Measurements from ENCODE around the gene SERPINB5.

Gene SERPINB5

DNA sequence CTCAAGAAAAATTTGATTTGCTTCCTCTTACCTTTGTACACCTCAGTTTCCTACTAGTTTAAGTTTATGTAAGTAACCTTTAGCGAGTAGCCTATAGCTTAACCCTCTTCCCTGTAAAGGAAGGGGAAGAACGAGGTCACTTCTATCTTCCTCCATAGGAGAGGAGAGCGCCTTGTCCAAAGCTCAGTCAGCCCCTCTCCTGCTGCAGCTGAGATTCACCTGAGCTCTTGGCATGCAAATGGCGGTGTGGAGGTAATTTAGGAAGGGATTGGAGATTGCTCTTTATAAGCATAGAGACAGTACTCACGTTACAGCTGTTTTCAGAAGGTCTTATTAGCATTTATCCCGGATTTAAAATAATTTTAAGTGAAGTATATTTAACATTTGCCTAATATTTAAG, 37.6 kb downstream of the SERPINB5 start:
- no peak for TF ChIP-seq POLR2AphosphoS5 (IDR thresholded peaks at IDR 0.05; ENCODE audit: low read depth, low read length)
- TF ChIP-seq POLR2A (IDR thresholded peaks at IDR 0.05; ENCODE audit: low read depth, low read length): no peak
- no peak for TF ChIP-seq PAX5 (IDR thresholded peaks at IDR 0.05; ENCODE audit: insufficient read depth, low read length, severe bottlenecking)
- no peak for TF ChIP-seq SPI1 (IDR thresholded peaks at IDR 0.05; ENCODE audit: low read depth, low read length)
- TF ChIP-seq TAF1 (IDR thresholded peaks at IDR 0.05; ENCODE audit: low read depth, low read length): no peak
- no peak for TF ChIP-seq POU2F2 (IDR thresholded peaks at IDR 0.05; ENCODE audit: low read depth, low read length)
- FAIRE-seq (no peak), DNase-seq (ENCODE audit: insufficient read length, low spot score) (no peak)

DNA sequence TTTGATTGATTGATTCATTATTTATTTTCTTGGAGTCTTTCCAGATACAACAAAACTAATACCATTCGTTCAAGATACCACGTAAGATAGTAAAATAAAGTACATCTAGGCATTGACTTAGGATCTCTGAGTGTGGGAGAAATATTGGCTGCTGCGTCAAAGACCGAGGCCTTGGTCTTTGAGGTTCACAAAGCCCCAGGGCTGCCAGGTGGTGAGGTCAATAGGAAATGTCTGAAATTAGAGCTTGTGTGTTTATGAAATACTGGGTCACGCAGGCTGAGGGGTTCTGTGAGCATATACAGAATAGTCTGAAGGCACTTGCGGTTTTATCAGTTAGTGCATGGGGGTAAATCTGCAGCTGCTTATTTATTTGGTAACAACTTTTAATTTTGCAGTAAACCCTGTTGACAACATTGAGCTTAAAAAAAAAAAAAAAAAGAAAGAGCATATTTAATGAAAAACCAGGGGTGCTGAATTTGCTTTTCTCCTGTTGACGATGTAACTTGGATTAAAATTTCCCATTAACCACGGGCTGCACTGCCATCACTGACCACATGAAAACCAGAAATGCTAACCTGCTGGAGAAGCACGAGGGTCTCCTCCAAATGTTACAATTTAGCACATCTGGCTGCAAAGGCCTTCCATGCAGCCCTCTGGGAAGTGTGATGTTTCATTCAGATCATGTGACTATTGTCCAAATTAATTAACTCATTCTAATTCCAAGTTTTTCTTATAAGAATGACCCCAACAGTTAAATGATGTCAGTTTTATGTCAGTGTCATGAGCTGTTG, 38.3 kb downstream of the SERPINB5 start:
- FAIRE-seq: no peak
- no peak for TF ChIP-seq SPI1 (IDR thresholded peaks at IDR 0.05; ENCODE audit: low read depth, low read length)

DNA sequence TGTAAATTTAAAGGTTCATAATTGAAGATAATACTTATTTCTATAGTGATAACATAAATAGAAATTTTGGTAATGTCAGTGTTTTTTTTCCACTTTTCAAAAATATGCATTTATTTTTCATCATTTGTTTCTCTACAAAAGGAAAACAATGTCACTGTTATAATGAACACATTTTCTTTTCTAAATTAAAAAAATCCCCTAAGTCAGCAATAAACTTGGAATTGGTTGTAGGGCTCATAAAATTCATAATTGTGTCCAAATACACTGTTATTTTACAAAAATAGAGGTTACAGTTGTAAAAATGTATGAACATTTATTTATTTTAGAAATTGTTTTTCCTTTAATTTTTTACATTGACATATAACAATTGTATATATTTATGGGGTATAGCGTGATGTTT, 39.0 kb downstream of the SERPINB5 start:
- no peak for DNase-seq (ENCODE audit: insufficient read length, low spot score)
- TF ChIP-seq POU2F2 (IDR thresholded peaks at IDR 0.05; ENCODE audit: low read depth, low read length): no peak
- no peak for TF ChIP-seq POLR2AphosphoS5 (IDR thresholded peaks at IDR 0.05; ENCODE audit: low read depth, low read length)
- TF ChIP-seq PAX5 (IDR thresholded peaks at IDR 0.05; ENCODE audit: insufficient read depth, low read length, severe bottlenecking): no peak
- no peak for TF ChIP-seq SPI1 (IDR thresholded peaks at IDR 0.05; ENCODE audit: low read depth, low read length)
- TF ChIP-seq TAF1 (IDR thresholded peaks at IDR 0.05; ENCODE audit: low read depth, low read length): no peak
- TF ChIP-seq POLR2A (IDR thresholded peaks at IDR 0.05; ENCODE audit: low read depth, low read length): no peak
- FAIRE-seq: no peak

More for the DNA sequence above, 38.3 kb downstream of the SERPINB5 start:
- DNase-seq (ENCODE audit: insufficient read length, low spot score): no peak

DNA sequence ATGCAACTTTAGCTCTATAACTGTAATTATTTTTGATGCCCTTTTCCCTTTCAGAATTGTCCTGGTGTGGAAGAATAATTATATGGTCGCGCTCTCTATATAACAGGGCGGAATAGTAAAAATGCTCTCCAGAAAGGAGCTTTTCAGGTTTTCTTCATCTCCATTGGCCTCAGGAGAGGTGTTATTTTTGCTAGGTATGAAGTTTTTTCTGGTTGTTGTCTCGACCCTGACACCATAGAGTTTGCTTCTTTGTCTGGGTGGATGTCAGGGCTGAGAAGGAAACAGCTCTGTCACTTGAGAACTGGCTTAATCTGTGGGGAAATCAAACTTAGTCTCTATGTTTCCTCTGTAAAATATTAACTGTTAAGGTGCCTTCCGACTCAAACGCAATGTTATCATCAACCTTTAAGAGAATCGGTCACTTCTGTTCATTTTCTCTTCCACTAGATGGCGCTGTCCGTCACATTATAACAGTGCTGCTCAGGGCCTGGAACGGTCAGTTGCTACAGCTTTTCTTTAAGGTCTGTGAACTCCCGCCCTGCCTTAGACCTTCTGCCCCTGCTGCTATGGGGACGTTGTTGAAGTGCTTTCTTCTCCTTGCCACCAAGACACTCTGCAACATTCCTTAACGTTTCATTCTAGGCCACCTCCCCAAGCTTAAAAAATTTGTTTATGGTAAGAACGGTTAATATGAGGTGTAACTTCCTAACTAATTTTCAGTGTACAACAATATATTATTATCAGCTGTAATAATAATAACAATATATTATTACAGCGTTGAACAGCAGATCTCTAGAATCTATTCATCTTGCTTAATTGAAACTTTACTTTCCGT, 41.6 kb downstream of the SERPINB5 start:
- TF ChIP-seq POLR2AphosphoS5 (IDR thresholded peaks at IDR 0.05; ENCODE audit: low read depth, low read length) (no peak), TAF1 (IDR thresholded peaks at IDR 0.05; ENCODE audit: low read depth, low read length) (no peak), PAX5 (IDR thresholded peaks at IDR 0.05; ENCODE audit: insufficient read depth, low read length, severe bottlenecking) (no peak), POLR2A (IDR thresholded peaks at IDR 0.05; ENCODE audit: low read depth, low read length) (no peak), SPI1 (IDR thresholded peaks at IDR 0.05; ENCODE audit: low read depth, low read length) (no peak), POU2F2 (IDR thresholded peaks at IDR 0.05; ENCODE audit: low read depth, low read length) (no peak)
- DNase-seq (ENCODE audit: insufficient read length, low spot score): no peak
- peak; percentile 95 for FAIRE-seq

DNA sequence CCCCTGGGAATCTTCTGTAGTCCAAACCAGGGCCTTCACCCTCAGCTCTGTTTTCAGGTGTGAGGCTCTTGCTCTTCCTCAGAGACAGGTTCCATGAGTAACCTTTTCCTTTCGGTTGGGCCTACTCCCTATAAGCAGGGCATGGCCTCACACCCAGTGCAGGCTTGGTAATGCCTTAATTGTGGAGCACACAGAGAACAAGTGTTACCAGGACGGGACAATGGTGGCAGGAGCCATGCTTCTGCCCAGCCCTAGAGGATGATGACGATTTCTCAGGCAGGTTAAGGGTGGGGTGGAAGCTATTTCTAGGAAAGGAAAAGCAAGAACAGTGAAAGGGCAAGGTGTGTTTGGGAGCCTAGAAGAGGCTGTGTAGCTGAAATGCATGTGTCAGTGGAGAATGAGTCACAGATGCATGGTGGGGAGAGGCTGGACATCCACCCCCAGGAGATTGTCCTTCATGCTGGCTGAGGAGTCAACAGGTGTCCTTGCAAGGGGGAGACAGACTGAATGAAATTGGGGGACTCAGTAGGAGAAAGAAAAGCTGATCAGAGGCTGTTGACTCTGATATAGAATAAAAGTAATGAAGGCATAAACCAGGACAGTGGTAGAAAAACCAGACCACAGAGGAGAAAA, 43.4 kb downstream of the SERPINB5 start:
- DNase-seq (ENCODE audit: insufficient read length, low spot score) (no peak), FAIRE-seq (no peak)
- no peak for TF ChIP-seq PAX5 (IDR thresholded peaks at IDR 0.05; ENCODE audit: insufficient read depth, low read length, severe bottlenecking)
- no peak for TF ChIP-seq POU2F2 (IDR thresholded peaks at IDR 0.05; ENCODE audit: low read depth, low read length)
- no peak for TF ChIP-seq POLR2AphosphoS5 (IDR thresholded peaks at IDR 0.05; ENCODE audit: low read depth, low read length)
- TF ChIP-seq POLR2A (IDR thresholded peaks at IDR 0.05; ENCODE audit: low read depth, low read length): no peak
- TF ChIP-seq TAF1 (IDR thresholded peaks at IDR 0.05; ENCODE audit: low read depth, low read length): no peak
- no peak for TF ChIP-seq SPI1 (IDR thresholded peaks at IDR 0.05; ENCODE audit: low read depth, low read length)

DNA sequence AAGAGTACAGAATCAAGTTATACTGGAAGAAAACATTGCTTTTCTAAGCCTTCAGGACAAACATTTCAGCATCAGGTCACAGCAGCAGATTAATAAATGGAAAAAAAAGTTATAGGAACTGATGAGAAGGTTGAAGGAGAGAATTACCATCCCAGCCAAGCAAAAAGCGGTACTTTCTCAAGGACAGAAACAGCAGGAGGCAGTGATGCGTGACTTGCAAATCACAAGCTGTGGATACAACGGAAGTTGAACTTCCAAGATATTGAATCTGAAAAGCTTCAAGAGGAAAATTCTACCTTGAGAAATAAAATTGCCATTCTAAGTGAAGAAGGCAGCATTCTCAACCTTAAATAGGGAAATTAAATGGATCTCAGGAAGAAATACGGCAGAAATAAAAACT, 46.9 kb downstream of the SERPINB5 start:
- FAIRE-seq (peak; percentile 16), DNase-seq (ENCODE audit: insufficient read length, low spot score) (no peak)
- peak; percentile 52 for TF ChIP-seq PAX5 (IDR thresholded peaks at IDR 0.05; ENCODE audit: insufficient read depth, low read length, severe bottlenecking)
- TF ChIP-seq POLR2A (IDR thresholded peaks at IDR 0.05; ENCODE audit: low read depth, low read length): no peak

DNA sequence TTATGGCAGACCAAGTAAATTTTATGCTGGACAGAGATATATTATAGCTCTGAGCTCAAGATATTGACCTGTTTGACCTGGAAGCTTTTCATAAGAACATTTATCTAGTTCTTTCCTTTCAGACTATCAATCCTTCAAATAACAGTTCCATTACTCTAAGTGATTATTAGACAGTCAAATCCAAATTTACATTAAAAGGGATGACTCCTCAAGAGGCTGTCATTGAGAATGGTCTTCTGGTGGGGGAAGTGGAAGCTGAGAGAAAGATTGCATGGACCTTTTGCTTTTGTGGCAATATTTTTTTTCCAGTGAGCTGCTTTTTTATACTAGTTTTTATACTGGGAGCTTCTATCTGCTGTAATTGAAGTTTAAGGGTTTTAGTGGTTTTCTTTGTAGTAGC, 50.5 kb downstream of the SERPINB5 start:
- TF ChIP-seq POU2F2 (IDR thresholded peaks at IDR 0.05; ENCODE audit: low read depth, low read length) (no peak), POLR2A (IDR thresholded peaks at IDR 0.05; ENCODE audit: low read depth, low read length) (no peak), POLR2AphosphoS5 (IDR thresholded peaks at IDR 0.05; ENCODE audit: low read depth, low read length) (no peak), TAF1 (IDR thresholded peaks at IDR 0.05; ENCODE audit: low read depth, low read length) (no peak), SPI1 (IDR thresholded peaks at IDR 0.05; ENCODE audit: low read depth, low read length) (no peak), PAX5 (IDR thresholded peaks at IDR 0.05; ENCODE audit: insufficient read depth, low read length, severe bottlenecking) (no peak)
- no peak for DNase-seq (ENCODE audit: insufficient read length, low spot score)
- no peak for FAIRE-seq

DNA sequence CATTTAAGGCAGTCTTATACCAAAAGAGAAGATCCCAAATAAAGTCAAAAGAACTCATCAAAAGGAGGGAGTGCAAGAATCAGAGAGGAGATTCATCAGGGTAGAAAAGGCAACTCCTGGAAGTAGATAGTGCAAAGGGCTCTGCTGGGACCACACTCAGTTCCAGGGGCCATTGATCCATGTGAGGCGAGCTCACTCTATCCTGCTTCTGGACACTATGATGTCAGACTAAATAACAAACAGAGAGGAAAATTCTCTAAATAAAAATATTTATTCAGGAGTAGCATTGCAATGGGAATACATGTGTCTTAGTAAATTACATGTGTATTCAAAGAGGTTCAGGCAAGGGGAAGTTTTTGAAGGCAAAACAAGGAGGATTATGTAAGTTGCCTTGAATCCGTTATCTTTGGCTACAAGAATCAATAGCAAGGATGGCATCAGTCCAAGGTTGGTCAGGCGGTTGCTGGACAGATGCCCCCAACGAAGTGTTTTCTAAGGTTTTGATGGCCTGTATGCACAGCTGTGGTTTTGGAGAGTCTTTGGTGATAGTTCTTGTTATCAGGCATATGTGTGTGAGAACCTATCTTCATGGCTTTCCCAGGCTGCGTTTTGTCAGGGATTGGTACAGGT, 52.2 kb downstream of the SERPINB5 start:
- FAIRE-seq: no peak
- no peak for TF ChIP-seq POU2F2 (IDR thresholded peaks at IDR 0.05; ENCODE audit: low read depth, low read length)

DNA sequence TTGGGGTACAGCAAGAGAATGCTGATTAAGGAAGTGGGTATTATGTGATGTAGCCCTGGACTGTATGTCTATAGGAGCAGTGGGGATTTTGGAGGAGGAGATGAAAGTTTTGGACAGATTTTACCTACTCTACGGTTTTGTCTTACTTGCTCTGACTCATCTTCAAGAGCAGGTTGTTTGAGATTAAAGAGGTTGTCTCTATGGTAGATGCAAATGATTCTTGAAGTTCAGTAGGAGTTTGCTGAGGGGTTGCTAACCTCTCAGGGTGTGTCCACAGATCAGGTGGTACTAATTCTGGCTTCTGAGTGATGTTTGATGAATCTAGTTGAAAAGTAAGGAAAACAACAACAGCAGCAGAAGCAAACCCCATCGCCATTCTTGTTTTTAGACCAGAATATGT, 55.7 kb downstream of the SERPINB5 start:
- no peak for FAIRE-seq
- TF ChIP-seq POLR2AphosphoS5 (IDR thresholded peaks at IDR 0.05; ENCODE audit: low read depth, low read length): no peak
- peak; percentile 46 for TF ChIP-seq SPI1 (IDR thresholded peaks at IDR 0.05; ENCODE audit: low read depth, low read length)
- DNase-seq (ENCODE audit: insufficient read length, low spot score): no peak

More for the DNA sequence above, 52.2 kb downstream of the SERPINB5 start:
- no peak for DNase-seq (ENCODE audit: insufficient read length, low spot score)

All from GM12891 (cell line).